Measurements from ENCODE around the gene NPFFR1.

Gene NPFFR1

DNA sequence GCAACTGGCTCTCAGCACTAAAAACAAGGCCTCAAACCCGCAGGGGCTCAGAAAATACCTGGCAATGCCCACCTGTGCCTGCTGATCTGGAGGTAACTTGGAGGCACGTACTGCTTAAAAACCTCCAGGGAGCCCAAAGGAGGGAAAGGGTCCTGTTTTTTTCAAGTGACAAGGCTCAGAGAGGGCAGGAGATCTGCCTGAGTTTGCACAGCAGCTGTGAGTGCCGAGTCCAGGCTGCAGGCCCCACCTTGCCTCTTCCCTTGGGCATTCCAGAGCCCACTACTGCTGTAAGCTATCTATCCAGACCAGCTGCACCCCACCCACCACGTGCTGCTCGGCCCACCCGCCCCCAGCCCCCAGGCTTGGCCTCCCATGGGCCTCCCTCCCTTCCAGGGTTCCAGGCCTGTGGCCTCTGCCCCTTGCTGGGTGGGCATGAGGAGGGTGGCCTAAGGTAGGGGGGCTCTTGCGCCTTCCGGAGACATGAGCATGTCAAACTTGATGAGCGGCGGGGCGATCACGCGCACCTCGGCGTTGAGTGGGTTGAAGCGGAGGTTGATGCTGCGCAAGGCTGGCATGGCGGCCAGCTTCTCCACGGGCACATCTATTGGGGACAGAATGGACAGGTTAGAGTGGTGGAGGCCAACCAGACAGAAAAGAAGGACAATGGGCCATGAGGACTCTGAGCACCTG is 17.2 kb upstream of the NPFFR1 start:
- in situ Hi-C loops (cut with MboI; ENCODE audit: low sequenced_read_pairs, unreplicated experiment), result no loop called here
- no peak for DNase-seq (ENCODE audit: low spot score)
- TF ChIP-seq, protein P1, sequence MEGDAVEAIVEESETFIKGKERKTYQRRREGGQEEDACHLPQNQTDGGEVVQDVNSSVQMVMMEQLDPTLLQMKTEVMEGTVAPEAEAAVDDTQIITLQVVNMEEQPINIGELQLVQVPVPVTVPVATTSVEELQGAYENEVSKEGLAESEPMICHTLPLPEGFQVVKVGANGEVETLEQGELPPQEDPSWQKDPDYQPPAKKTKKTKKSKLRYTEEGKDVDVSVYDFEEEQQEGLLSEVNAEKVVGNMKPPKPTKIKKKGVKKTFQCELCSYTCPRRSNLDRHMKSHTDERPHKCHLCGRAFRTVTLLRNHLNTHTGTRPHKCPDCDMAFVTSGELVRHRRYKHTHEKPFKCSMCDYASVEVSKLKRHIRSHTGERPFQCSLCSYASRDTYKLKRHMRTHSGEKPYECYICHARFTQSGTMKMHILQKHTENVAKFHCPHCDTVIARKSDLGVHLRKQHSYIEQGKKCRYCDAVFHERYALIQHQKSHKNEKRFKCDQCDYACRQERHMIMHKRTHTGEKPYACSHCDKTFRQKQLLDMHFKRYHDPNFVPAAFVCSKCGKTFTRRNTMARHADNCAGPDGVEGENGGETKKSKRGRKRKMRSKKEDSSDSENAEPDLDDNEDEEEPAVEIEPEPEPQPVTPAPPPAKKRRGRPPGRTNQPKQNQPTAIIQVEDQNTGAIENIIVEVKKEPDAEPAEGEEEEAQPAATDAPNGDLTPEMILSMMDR (IDR thresholded peaks at IDR 0.05; ENCODE audit: borderline replicate concordance, control extremely low read depth, extremely low read depth, insufficient read depth, missing control alignments), result no peak

DNA sequence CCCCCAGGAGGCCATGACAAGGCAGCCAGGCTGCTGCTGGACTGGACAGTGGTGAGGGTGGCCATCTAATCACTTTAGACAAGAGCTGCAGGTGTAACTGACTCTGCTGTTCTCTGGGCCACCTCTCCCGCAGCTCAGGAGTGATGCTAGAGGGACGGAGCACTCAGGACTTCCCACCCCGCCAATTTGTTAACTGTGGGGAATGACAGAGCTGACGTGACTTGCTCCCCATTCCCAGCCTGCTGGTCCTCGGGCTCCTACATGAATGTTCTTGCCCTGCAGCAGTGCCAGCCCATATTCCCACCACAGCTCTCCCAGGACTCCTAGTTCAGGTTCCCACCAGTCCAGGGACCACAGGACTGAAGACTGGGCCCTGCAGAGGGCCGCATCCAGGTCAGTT is 16.7 kb upstream of the NPFFR1 start:
- no peak for DNase-seq (ENCODE audit: low spot score)
- in situ Hi-C loops (cut with MboI; ENCODE audit: low sequenced_read_pairs, unreplicated experiment), result no loop called here
- TF ChIP-seq, protein P1 (IDR thresholded peaks at IDR 0.05; ENCODE audit: borderline replicate concordance, control extremely low read depth, extremely low read depth, insufficient read depth, missing control alignments), result no peak

DNA sequence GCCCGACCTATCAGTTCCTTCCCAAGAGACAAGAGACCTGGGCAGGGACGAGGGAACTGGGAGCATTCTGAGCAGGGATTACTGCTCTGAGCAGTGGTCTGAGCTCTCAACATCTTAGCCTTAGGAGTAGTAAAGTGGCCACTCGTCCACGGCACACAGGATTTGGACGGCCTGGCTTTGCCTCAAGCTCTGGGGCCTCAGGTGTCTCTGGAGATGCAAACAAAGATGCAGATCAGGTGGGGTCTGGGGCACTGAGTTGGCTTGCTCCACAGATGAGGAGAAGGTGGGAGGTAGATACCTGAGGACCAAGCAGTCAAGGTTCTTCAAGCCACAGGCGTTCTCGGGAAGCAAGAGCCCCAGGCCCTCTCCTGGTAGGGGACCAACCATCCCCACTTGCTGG is 16.1 kb upstream of the NPFFR1 start:
- TF ChIP-seq, protein P1 (IDR thresholded peaks at IDR 0.05; ENCODE audit: borderline replicate concordance, control extremely low read depth, extremely low read depth, insufficient read depth, missing control alignments), result no peak
- no peak for DNase-seq (ENCODE audit: low spot score)
- in situ Hi-C loops (cut with MboI; ENCODE audit: low sequenced_read_pairs, unreplicated experiment), result no loop called here

DNA sequence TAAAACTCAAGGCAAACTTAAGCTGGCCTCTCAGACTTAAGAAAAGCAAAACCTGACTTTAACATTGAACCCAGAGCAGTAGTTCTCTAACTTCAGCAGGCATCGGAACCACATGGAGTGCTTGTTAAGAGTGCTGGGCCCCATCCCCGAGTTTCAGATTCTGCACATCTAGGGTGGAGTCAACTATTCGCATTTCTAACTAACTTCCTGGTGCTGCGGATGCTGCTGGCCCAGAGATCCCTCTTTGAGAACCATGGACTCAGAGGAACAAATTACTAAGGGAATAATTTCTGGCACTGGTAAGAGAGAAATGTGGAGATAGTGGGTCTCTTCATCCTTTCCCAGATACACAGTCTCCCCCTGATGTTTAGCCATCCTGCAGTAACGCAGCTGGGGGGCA is 14.6 kb upstream of the NPFFR1 start:
- TF ChIP-seq, protein P1 (IDR thresholded peaks at IDR 0.05; ENCODE audit: borderline replicate concordance, control extremely low read depth, extremely low read depth, insufficient read depth, missing control alignments), result no peak
- no peak for DNase-seq (ENCODE audit: low spot score)
- in situ Hi-C loops (cut with MboI; ENCODE audit: low sequenced_read_pairs, unreplicated experiment), result no loop called here

DNA sequence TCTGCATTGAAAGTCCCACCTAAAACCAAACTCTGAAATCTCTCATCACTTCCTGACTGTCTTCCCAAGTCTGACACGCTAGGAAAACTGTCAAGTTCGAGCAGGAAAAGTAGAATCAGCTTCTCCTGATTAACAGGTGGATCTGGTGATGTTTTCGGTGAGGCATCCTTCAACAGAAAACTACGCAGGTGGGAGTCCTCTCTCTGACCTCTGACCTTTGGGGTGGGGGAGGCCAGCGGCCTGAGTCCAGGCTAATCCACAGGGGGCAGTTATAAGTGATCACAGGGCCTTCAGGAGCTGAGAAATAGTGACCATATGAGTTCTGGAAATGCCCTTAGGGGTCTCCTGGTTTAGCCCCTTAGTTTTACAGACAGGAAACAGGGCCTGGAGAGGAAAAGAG is 13.4 kb upstream of the NPFFR1 start:
- in situ Hi-C loops (cut with MboI; ENCODE audit: low sequenced_read_pairs, unreplicated experiment), result no loop called here
- DNase-seq (ENCODE audit: low spot score), result no peak
- TF ChIP-seq, protein P1 (IDR thresholded peaks at IDR 0.05; ENCODE audit: borderline replicate concordance, control extremely low read depth, extremely low read depth, insufficient read depth, missing control alignments), result no peak

DNA sequence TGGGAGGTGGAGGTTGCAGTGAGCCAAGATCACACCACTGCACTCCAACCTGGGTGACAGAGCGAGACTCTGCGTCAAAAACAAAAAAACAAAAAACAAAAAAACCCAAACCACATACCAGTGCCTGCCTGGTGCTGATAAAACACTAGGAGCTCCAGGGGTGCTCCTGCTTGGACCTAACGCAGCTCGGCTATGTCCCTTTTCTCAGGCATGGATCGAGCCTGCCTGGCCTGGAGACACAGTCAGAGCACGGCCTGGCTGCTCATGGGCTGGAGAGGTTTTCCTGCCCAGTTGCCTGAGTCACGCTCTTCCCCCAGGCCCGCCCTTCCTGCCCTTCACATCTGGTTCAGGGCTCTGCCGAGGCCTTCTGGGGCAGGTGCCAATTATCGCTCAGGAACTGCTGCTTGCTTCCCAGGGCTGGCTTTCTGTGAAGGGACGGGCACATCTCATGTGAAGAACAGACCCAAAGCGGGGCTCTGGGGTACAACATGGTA is 12.6 kb upstream of the NPFFR1 start:
- in situ Hi-C loops (cut with MboI; ENCODE audit: low sequenced_read_pairs, unreplicated experiment), result no loop called here
- no peak for DNase-seq (ENCODE audit: low spot score)
- TF ChIP-seq, protein P1 (IDR thresholded peaks at IDR 0.05; ENCODE audit: borderline replicate concordance, control extremely low read depth, extremely low read depth, insufficient read depth, missing control alignments), result no peak
